ENCODE measurements around the gene BRINP1.

The BRINP1 gene

GRCh38 chr9:119339056-119339455, 30.2 kb downstream of the BRINP1 start:
- DNase-seq, result no peak

DNA sequence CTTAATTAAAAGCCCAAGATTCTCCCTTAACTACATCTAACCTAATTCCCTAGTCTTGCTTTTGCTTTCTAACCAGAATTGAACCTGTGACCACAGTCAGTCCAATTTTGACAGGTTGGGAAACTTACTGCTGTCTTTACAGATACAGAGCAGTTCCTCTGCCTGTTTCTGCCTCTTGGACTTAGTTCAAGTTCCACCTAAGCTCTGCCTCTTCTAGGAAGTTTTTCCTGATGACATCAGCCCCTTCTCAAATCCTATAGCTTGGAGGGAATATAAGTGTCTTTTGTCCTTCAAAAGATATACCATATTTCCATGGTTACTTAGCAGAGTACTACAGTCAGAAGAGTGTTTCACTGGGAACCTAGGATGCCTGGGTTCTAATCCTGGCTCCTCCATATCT, 31.7 kb downstream of the BRINP1 start:
- no peak for DNase-seq

- DNase-seq, result no peak
Observed at GRCh38 chr9:119334745-119335144, 34.5 kb downstream of the BRINP1 start.

GRCh38 chr9:119333507-119334229, 35.6 kb downstream of the BRINP1 start:
- DNase-seq, result no peak

- DNase-seq, result no peak
Observed at GRCh38 chr9:119332522-119332921, 36.7 kb downstream of the BRINP1 start.

DNA sequence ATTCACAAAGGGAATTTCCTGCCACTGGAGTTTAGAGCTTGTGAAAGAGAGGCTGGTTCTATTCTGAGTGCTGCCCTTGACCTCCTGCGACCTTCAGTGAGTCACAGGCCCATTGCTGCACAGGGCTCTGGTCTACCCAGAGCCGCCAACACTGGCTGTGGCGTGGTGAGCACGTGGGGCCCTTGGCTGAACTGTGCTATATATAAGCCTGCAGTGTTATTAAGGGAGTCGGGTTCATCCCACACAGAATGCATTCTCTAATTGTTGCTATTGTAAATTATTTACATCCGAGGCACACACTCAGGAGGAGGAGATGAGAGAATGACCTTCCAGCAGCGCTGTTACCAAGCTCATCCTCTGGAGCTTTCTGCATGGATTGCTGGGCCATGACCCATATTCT, 47.1 kb downstream of the BRINP1 start:
- no peak for DNase-seq

DNA sequence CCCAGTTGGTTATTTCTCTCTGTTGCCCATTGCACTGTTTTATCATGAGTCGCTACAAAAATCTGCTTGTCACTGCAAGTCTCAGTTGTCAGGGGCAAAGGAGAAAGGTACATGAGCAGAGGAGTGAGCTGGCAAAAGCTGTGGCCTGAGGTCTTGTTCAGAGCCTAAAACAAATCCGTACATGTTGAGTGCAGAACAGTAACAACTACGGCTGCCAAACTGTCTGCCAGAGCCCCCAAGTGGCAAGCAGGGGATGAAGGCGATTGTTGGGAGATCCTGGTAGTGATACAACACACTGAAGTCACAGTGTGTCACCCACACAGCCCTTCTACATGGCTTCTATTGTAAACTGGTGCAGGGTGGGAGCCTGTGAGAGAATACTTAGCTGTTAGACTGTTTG, 50.9 kb downstream of the BRINP1 start:
- DNase-seq, result no peak

DNA sequence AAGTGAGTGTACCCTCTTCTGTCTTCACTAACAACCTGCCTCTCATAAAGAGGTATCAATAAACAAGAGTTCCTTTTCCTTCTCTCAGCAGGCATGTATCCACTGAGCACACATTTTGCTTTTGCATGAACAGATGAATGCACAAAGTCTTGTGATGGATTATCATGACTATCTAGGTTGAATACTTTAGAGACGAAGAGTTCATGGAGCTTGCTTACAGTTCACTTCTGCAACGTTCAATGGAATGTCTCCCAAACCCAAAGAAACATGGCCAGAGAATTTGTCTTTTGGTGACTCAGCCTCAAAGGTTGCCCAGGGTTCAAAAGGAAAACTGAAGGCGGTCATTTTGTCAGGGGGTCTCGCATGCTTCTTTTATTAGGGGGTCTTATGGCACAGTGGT, 55.4 kb downstream of the BRINP1 start:
- no peak for DNase-seq

DNA sequence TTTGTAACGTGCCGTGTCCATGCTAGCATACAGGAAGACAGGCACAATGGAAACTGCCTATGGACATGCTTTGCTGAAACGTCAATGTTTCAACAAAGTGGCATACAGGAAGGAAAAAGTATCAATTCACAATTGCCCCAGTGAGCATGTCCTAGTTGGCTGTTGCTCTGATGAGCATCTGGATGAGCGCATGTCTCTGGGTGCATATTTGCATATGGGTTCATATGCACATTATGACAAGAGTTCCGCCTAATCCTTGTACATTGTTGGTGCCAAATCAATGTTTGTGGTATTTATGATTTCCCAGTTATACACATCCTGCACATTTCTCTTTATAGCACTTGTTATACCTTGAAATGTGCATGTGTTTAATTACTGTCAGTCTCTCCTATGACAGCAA, 58.5 kb downstream of the BRINP1 start:
- no peak for DNase-seq

DNA sequence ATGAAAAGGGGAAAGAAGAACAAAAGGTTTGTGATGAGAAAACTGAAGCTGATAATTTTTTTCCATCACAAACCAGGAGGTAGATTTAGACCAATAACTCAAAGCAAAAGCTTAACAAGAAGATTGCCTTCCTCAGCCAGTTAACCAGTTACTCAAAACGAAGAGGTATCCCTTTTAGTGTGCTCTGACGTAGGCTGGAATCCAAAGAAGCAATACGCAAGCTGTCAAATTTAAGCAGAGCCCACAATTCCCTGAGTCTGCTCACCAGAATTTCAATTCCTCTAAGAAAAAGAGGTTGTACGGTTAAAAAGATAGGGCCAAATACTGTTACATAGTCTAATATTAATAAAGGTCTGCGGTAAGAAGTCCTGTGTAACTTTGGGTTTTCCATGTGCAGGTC, 61.8 kb downstream of the BRINP1 start:
- no peak for DNase-seq

GRCh38 chr9:119304555-119304954, 64.7 kb downstream of the BRINP1 start:
- DNase-seq, result no peak

DNA sequence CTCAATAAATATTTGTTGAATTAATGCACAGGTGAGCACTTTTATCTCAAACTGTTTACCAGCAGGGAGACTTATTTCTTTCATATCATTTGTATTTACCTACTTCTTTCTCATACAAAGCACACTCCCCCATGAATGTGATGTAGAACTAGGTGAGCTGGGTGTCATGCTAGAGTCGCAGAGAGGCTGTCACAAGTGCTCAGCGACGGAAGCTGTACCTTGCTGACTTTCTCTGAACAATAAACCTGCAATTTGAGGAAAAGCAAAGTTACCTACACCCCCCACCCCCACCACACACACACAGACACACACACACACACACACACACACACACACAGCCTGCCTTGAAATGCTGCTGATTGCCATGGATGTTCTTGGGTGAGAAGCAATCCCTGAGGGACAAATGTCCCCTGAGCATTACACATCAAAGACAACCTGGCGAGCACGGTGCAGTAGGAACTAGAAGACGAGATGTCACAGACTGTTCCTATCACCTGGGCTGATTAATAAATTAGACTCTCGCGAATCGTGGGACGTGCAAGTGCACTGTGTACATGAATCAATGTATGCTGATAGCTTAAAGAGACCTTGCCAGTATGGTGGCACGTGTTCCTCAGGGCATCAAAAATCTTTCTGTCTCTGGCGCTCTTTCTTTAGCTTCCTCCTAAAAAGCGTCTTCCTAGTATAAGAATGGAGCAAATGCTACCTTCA, 66.1 kb downstream of the BRINP1 start:
- no peak for DNase-seq

DNA sequence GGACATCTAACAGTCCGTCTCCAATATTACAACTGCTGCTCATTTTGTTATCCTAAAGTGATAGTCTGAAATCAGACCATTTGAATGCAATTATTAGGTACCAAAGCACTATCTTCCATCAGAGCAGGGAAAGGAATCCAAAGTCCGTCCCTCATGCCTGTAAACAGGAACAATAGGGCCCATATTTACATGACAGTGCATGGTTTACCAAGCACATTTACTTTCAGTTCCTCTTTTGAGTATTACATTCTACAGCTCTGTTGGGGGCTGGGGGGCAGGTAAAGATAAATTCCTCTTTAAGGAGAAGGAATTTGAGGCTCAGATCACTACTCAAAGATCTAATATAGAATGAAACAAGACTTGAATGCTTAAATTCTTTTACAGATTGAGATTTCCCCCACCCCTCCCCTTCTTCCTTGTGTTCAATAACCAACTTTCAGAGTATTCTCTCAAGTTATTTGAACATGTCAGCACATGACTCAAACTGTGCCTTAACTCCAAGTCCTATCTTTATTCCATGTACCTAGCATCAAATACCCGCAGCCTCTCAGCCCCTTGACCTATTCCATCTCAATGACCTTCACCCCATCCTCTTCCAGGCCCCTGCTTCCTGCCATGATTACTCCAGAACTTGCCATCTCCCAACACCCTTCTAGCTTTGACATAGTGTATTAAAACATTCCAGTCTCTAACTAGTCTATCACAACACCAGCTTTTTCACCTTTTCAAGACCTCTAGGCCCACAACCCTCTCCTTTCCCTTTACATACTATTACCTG, 71.0 kb downstream of the BRINP1 start:
- DNase-seq, result no peak

GRCh38 chr9:119291554-119291953, 77.7 kb downstream of the BRINP1 start:
- no peak for DNase-seq

DNA sequence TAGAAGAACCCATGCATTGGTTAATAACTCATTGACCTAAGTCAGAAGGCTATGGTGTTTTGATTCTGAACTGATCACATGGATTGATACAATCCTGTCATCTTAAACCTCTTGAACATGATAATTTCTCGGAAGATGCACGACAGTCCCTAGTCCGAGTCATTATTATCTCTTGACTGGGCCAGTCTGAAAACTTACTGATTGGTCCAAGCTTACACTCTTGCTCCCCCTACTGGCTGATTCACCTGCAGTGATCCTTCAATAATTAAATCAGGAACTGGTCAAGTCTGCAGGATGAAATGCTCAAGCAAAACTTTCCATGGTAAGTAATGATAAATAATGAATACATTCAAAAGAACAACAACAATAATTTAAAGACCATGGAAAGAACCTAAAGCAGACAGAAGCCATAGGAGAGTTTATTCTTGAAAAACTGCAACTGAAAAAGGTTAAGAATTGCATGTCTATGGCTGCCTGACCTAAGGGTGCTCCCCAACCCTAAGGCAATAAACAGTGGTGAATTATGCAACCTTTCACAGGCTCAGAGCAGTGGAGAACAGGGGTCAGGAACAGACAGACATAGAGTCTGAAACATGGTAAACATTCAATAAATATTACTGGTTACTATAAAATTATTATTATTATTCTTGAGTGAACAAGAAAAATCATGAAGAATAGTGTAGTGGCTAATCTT, 79.3 kb downstream of the BRINP1 start:
- DNase-seq, result peak; percentile 25 to 74

DNA sequence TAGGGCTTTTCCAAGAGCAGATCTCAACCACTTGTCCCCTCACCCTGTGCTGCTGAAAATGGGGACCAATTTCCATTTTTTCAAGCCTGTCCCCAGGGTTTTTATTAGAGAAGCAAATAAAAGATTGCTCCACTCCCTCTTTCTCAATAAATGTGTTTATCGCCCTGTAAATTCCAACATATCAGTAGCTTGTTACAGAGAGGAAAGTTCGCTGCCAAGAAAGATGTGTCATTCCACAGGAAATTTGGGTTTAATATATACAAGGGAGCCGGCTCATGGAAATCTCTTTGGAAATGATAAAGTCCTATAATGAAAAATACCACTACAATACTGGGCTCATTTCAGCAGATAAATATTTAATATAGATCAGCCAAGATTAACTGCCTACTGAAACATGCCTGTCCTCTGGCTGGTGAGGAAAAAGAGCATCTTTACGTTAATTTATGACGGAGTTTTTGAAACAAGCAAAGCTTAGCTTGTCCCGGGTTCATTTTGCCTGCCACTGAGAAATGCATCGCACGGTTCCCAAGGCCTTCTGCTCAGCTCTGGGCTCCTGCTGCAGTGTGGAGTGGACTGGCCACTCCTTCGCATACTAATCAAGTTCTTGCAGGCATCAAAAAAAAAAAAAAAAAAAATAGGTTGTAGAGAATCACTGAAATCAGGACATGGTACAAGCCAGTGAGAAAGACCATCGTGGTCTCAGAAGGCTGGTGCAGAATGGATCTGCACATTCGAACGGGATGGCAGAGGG, 84.5 kb downstream of the BRINP1 start:
- DNase-seq, result no peak

DNA sequence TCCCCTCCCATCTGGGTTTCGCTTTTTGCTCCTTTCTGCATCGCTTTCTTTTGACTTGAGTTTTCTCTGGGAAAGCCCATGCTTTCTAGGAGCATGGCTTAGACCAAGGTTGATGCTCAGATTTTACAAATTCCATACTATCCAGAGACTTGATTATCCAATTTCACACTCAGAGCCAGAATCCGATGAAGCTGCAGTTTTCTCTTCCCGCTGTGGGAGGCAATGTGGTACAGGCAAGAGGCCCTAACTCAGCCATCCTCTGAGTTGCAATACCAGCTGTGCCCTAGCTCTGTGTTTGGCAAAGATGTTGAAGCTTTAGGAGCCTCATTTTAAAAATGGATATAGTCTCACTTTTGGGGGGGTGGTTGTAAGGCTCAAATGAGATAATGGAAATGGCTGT, 85.1 kb downstream of the BRINP1 start:
- DNase-seq, result no peak

DNA sequence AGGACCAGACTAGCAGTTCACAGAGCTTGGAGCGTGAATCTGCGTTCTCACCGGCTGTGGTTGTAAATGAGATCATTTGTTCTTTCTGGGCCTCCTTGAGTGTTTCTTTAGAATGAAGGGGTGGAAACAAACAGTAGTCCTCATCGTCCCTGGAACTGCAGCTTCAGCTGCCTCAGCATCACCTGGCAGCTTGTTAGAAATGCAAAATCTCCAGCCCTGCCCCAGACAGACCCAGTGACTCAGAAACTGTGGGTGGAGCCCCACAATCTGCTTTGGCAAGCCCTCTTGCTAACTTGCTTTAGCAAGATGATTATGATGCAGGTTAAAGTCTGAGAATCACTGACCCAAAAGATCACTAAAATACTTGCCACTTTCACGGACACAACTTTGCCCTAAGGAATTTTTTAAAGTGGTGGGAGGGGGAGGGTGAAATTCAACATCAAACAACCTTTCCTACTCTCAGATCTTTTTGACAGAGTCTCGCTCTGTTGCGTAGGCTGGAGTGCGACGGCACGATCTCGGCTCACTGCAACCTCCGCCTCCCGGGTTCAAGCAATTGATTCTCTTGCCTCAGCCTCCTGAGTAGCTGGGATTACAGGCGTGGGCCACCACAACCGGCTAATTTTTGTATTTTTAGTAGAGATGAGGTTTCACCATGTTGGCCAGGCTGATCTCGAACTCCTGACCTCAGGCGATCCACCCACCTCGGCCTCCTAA, 86.0 kb downstream of the BRINP1 start:
- DNase-seq, result no peak

GRCh38 chr9:119282476-119283077, 86.7 kb downstream of the BRINP1 start:
- no peak for DNase-seq

GRCh38 chr9:119280740-119281485, 88.3 kb downstream of the BRINP1 start:
- DNase-seq, result no peak

DNA sequence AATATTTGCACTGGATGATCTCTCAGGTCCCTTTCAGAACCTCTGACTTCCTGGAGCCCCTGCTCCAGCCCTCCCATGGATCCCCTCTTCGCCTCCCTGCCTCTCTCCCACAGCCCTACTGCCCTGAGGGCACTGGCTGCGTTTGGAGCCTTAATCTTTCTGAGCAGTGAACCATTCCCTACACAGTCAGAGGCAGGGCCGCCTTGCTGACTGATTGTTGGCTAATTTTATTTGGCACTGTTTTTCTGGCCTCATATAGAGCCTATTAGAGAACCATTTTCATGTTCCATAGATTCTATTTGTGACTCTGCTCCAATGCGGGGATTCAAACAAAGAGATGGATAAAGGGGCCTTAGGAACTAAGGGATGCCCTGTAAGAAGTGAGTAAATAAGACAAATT, 91.1 kb downstream of the BRINP1 start:
- no peak for DNase-seq
